ENCODE measurements around the gene JAG1. TPM values are rescaled to one million over a fixed set of nuclear protein-coding genes. Genes with fewer than 3 reads are reported as not detected.

Gene JAG1
- total RNA-seq, 1 experiment from 2014 or later, result 45.2 TPM

DNA sequence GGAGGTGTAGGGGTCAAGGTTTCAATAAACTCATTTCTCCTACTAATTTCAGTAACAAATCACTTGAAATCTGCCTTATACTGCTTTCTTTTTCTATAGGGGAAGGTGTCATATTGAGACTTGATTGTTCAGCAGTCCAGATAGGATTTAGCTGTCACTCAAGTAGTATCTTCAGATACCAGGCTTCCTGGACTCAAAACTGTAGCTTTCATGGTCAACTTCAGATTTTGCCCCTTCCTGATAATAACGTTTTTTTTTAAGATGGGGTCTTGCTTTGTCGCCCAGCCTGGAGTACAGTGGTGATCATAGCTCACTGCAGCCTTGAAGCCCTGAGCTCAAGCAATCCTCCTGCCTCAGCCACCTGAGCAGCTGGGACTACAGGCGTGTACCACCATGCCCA, 77.8 kb downstream of the JAG1 start:
- ChIA-PET CTCF (interaction anchor here (1.2 kb wide), 1 partner anchor 59 kb away, joined by 3 read pairs; no protein-coding TSS in a partner anchor), POLR2A (no interaction called here)
- DNase-seq (ENCODE audit: low spot score) (no peak), ATAC-seq (no peak)
- TF ChIP-seq, protein P1, sequence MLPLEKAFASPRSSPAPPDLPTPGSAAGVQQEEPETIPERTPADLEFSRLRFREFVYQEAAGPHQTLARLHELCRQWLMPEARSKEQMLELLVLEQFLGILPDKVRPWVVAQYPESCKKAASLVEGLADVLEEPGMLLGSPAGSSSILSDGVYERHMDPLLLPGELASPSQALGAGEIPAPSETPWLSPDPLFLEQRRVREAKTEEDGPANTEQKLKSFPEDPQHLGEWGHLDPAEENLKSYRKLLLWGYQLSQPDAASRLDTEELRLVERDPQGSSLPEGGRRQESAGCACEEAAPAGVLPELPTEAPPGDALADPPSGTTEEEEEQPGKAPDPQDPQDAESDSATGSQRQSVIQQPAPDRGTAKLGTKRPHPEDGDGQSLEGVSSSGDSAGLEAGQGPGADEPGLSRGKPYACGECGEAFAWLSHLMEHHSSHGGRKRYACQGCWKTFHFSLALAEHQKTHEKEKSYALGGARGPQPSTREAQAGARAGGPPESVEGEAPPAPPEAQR (CRISPR knock-in tag; IDR thresholded peaks at IDR 0.05), result no peak
- TF ChIP-seq TCF7 (CRISPR knock-in tag; IDR thresholded peaks at IDR 0.05; ENCODE audit: low read depth) (no peak), ZNF121 (CRISPR knock-in tag; IDR thresholded peaks at IDR 0.05) (peak; percentile 38; the same call in 1 of the 2 replicates)
- TF ChIP-seq, protein P2, sequence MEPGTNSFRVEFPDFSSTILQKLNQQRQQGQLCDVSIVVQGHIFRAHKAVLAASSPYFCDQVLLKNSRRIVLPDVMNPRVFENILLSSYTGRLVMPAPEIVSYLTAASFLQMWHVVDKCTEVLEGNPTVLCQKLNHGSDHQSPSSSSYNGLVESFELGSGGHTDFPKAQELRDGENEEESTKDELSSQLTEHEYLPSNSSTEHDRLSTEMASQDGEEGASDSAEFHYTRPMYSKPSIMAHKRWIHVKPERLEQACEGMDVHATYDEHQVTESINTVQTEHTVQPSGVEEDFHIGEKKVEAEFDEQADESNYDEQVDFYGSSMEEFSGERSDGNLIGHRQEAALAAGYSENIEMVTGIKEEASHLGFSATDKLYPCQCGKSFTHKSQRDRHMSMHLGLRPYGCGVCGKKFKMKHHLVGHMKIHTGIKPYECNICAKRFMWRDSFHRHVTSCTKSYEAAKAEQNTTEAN (CRISPR knock-in tag; IDR thresholded peaks at IDR 0.05), result no peak
- TF ChIP-seq, protein P3, sequence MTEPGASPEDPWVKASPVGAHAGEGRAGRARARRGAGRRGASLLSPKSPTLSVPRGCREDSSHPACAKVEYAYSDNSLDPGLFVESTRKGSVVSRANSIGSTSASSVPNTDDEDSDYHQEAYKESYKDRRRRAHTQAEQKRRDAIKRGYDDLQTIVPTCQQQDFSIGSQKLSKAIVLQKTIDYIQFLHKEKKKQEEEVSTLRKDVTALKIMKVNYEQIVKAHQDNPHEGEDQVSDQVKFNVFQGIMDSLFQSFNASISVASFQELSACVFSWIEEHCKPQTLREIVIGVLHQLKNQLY (CRISPR knock-in tag; IDR thresholded peaks at IDR 0.05), result no peak
- peaks cover 3% of the 10 kb centered on the region; the same call in 1 of the 2 replicates for H3K36me3 Mint-ChIP-seq
- H3K9me3 Mint-ChIP-seq, result no peaks in the 10 kb centered on the region
- H3K27me3 Mint-ChIP-seq (ENCODE audit: low read depth), result no peaks in the 10 kb centered on the region
- no peak overlapping the region for H3K27ac Mint-ChIP-seq
- H3K4me3 Mint-ChIP-seq, result no peak overlapping the region
- peaks cover 8% of the 10 kb centered on the region for H3K4me1 Mint-ChIP-seq

DNA sequence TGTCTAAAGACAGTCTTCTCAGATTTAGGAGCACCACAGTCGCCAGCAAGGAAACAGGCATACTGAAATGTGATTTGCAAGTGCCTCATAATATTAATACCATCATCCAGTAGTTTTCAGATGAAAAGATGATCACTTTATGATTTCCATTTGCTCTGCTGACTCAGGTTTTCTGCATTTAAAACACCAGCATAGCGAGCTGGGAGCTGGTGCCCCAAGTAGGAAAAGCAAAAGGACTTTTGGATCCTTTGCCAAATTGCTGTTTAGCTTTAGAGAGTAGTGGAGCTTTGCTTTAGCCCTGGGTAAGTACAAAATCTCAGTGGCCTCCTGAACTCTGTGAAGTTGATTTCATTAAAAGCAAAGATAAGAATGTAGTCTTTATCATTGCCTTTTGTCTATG, 78.5 kb downstream of the JAG1 start:
- Mint-ChIP-seq H3K9me3 (no peaks in the 10 kb centered on the region), H3K27ac (no peak overlapping the region), H3K4me1 (peaks cover 8% of the 10 kb centered on the region), H3K36me3 (peaks cover 3% of the 10 kb centered on the region; the same call in 1 of the 2 replicates), H3K27me3 (ENCODE audit: low read depth) (no peaks in the 10 kb centered on the region), H3K4me3 (no peak overlapping the region)
- TF ChIP-seq JUN (CRISPR knock-in tag; IDR thresholded peaks at IDR 0.05) (no peak), HMGA2 (CRISPR knock-in tag; IDR thresholded peaks at IDR 0.05) (no peak), GTF2I (CRISPR knock-in tag; conservative IDR thresholded peaks at IDR 0.05) (no peak), NR1H2 (CRISPR knock-in tag; IDR thresholded peaks at IDR 0.05) (no peak), KAT7 (CRISPR knock-in tag; IDR thresholded peaks at IDR 0.05; ENCODE audit: borderline replicate concordance) (no peak), ESRRA (CRISPR knock-in tag; IDR thresholded peaks at IDR 0.05; ENCODE audit: borderline replicate concordance) (no peak), TP53 (CRISPR knock-in tag; IDR thresholded peaks at IDR 0.05) (no peak), CBFB (CRISPR knock-in tag; IDR thresholded peaks at IDR 0.05; ENCODE audit: low read depth) (no peak), ZNF219 (CRISPR knock-in tag; IDR thresholded peaks at IDR 0.05; ENCODE audit: borderline replicate concordance) (no peak), ZBTB21 (CRISPR knock-in tag; IDR thresholded peaks at IDR 0.05; ENCODE audit: borderline replicate concordance) (no peak), ZNF317 (CRISPR knock-in tag; IDR thresholded peaks at IDR 0.05; ENCODE audit: borderline replicate concordance, low read depth) (no peak), OVOL2 (CRISPR knock-in tag; IDR thresholded peaks at IDR 0.05; ENCODE audit: borderline replicate concordance) (no peak), PRRX2 (CRISPR knock-in tag; IDR thresholded peaks at IDR 0.05) (no peak), TEAD1 (CRISPR knock-in tag; IDR thresholded peaks at IDR 0.05) (no peak), GRHL2 (CRISPR knock-in tag; IDR thresholded peaks at IDR 0.05; ENCODE audit: insufficient replicate concordance, severe bottlenecking) (no peak), ZNF416 (CRISPR knock-in tag; IDR thresholded peaks at IDR 0.05) (no peak), ZNF263 (CRISPR knock-in tag; IDR thresholded peaks at IDR 0.05; ENCODE audit: low read depth) (no peak)
- TF ChIP-seq, protein P4, sequence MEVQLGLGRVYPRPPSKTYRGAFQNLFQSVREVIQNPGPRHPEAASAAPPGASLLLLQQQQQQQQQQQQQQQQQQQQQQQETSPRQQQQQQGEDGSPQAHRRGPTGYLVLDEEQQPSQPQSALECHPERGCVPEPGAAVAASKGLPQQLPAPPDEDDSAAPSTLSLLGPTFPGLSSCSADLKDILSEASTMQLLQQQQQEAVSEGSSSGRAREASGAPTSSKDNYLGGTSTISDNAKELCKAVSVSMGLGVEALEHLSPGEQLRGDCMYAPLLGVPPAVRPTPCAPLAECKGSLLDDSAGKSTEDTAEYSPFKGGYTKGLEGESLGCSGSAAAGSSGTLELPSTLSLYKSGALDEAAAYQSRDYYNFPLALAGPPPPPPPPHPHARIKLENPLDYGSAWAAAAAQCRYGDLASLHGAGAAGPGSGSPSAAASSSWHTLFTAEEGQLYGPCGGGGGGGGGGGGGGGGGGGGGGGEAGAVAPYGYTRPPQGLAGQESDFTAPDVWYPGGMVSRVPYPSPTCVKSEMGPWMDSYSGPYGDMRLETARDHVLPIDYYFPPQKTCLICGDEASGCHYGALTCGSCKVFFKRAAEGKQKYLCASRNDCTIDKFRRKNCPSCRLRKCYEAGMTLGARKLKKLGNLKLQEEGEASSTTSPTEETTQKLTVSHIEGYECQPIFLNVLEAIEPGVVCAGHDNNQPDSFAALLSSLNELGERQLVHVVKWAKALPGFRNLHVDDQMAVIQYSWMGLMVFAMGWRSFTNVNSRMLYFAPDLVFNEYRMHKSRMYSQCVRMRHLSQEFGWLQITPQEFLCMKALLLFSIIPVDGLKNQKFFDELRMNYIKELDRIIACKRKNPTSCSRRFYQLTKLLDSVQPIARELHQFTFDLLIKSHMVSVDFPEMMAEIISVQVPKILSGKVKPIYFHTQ (CRISPR knock-in tag; IDR thresholded peaks at IDR 0.05), result no peak
- TF ChIP-seq, protein P5, sequence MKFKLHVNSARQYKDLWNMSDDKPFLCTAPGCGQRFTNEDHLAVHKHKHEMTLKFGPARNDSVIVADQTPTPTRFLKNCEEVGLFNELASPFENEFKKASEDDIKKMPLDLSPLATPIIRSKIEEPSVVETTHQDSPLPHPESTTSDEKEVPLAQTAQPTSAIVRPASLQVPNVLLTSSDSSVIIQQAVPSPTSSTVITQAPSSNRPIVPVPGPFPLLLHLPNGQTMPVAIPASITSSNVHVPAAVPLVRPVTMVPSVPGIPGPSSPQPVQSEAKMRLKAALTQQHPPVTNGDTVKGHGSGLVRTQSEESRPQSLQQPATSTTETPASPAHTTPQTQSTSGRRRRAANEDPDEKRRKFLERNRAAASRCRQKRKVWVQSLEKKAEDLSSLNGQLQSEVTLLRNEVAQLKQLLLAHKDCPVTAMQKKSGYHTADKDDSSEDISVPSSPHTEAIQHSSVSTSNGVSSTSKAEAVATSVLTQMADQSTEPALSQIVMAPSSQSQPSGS (CRISPR knock-in tag; IDR thresholded peaks at IDR 0.05; ENCODE audit: borderline replicate concordance, low read depth), result no peak
- POLR2A ChIA-PET, result no interaction called here
- DNase-seq (ENCODE audit: low spot score), result no peak
- CTCF ChIA-PET, result interaction anchor here (1.1 to 1.2 kb wide), 2 partner anchors 23 to 37 kb away, joined by 3 read pairs; no protein-coding TSS in a partner anchor
- no peak for ATAC-seq
